Suprapubic skin (tissue), 4 donors: ENCODE data around the gene MSI1. TPM values are rescaled to one million over a fixed set of nuclear protein-coding genes. Genes with fewer than 3 reads are reported as not detected.
A peak's percentile ranks its signal among the peaks of the same experiment; 100 is the strongest.

ENCODE experiments used
- DNase-seq, 2 donors: peaks; one replicate each; pipeline ENCODE4 v3.0.0-alpha.2; 2019; ENCODE audit warnings: low spot score in 2 of 2
- H3K27ac ChIP-seq: fragments of 200-600 bp; sonication (generic); one replicate; pipeline ENCODE4 v1.5.1; 2019
- H3K27me3 ChIP-seq: fragments of 200-600 bp; sonication (generic); one replicate; pipeline ENCODE4 v1.5.1; 2019
- H3K36me3 ChIP-seq: fragments of 200-600 bp; sonication (generic); one replicate; pipeline ENCODE4 v1.5.1; 2019
- H3K4me1 ChIP-seq: fragments of 200-600 bp; sonication (generic); one replicate; pipeline ENCODE4 v1.5.1; 2019
- H3K4me3 ChIP-seq: fragments of 200-600 bp; sonication (generic); one replicate; pipeline ENCODE4 v1.5.1; 2019; ENCODE audit warnings: mild to moderate bottlenecking
- H3K9me3 ChIP-seq: fragments of 200-600 bp; sonication (generic); one replicate; pipeline ENCODE4 v1.5.1; 2019
- EP300 ChIP-seq: sonication (generic); formaldehyde crosslinking; IDR thresholded peaks from one replicate; pipeline ENCODE4 v1.6.1; 2017; ENCODE audit warnings: antibody characterized with exemption
- POLR2A ChIP-seq, 2 donors: fragments of 450-650 bp; IDR thresholded peaks; one replicate each; pipeline ENCODE4 v1.6.1; 2017; ENCODE audit warnings: antibody characterized with exemption in 2 of 2, mild to moderate bottlenecking in 2 of 2, moderate library complexity in 2 of 2
- POLR2AphosphoS5 ChIP-seq, 3 donors: sonication (generic); formaldehyde crosslinking; IDR thresholded peaks; one replicate each; pipeline ENCODE4 v1.6.1; 2017; ENCODE audit warnings: antibody characterized with exemption in 3 of 3
- WGBS: methylation state at CpG from one replicate; pipeline ENCODE4 v1.1.5; 2018; 5-methylcytosine and 5-hydroxymethylcytosine counted together
- total RNA-seq, 4 donors: library from RNA; depleted of rRNA; stranded (reverse); fragments of >200 nt; gene quantifications; one replicate each; pipeline ENCODE4 v1.1.0, GENCODE V29; 2016
- TF ChIP-seq, protein P1 (sequence below), 2 donors: fragments of 200-600 bp in 1 of 2; fragments of 450-650 bp in 1 of 2; sonication (generic) in 1 of 2; IDR thresholded peaks; one replicate each; pipeline ENCODE4 v1.5.1; 2016 to 2019; ENCODE audit warnings: antibody characterized with exemption in 2 of 2, mild to moderate bottlenecking in 1 of 2, moderate library complexity in 1 of 2

MSI1 gene
- total RNA-seq, 4 donors from 2014 or later: 0.40 to 0.86 (median 0.61) TPM

DNA sequence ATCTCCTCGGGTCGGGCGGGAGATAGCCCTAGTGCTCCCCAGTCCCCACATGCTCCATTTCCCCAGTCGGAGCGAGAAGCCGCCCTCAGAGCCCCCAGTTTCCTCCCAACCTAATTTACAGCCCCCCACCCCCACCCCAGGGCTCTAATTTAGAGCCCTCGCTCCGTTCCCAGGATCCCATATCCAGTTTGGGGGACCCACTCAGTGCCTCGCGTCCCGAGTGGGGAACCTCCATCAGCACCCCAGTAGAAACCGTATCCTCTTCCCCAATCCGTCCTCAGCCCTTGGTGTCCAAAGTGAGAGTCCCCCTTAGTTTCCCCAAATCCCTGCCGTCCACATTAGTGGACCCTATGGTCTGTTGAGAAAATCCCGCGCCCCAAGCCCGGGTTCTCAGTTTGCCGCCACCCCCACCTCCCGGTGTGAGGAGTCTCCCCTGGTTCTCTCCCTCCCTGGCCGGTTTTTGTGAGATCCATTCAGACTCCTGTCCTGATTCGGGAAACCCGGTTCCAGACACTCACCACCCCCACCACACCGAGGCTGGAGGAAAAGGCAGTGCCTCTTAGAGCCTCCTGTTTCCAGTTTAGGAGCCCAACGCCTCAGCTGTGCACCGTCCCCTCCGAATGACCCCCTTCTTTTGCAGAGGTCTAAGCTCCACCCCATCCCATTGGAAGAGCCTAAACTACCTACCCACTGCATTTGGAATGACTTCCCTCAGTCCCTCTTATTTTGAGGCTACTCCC lies 809 bp upstream of the MSI1 start:
- TF ChIP-seq, protein P1, sequence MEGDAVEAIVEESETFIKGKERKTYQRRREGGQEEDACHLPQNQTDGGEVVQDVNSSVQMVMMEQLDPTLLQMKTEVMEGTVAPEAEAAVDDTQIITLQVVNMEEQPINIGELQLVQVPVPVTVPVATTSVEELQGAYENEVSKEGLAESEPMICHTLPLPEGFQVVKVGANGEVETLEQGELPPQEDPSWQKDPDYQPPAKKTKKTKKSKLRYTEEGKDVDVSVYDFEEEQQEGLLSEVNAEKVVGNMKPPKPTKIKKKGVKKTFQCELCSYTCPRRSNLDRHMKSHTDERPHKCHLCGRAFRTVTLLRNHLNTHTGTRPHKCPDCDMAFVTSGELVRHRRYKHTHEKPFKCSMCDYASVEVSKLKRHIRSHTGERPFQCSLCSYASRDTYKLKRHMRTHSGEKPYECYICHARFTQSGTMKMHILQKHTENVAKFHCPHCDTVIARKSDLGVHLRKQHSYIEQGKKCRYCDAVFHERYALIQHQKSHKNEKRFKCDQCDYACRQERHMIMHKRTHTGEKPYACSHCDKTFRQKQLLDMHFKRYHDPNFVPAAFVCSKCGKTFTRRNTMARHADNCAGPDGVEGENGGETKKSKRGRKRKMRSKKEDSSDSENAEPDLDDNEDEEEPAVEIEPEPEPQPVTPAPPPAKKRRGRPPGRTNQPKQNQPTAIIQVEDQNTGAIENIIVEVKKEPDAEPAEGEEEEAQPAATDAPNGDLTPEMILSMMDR (IDR thresholded peaks at IDR 0.05): no peak
- TF ChIP-seq EP300: no peak
- TF ChIP-seq POLR2A (IDR thresholded peaks at IDR 0.05): no peak
- TF ChIP-seq POLR2AphosphoS5 (IDR thresholded peaks at IDR 0.05): no peak
- no peak for DNase-seq
- Histone ChIP-seq H3K27ac (no peak overlapping the region), H3K4me1 (peaks cover 19% of the 10 kb centered on the region), H3K4me3 (peak overlapping the region; percentile 60), H3K9me3 (no peaks in the 10 kb centered on the region), H3K27me3 (peaks cover 78% of the 10 kb centered on the region), H3K36me3 (no peaks in the 10 kb centered on the region)
- 7% methylated on average over 18 of the region's 26 CpGs for WGBS

DNA sequence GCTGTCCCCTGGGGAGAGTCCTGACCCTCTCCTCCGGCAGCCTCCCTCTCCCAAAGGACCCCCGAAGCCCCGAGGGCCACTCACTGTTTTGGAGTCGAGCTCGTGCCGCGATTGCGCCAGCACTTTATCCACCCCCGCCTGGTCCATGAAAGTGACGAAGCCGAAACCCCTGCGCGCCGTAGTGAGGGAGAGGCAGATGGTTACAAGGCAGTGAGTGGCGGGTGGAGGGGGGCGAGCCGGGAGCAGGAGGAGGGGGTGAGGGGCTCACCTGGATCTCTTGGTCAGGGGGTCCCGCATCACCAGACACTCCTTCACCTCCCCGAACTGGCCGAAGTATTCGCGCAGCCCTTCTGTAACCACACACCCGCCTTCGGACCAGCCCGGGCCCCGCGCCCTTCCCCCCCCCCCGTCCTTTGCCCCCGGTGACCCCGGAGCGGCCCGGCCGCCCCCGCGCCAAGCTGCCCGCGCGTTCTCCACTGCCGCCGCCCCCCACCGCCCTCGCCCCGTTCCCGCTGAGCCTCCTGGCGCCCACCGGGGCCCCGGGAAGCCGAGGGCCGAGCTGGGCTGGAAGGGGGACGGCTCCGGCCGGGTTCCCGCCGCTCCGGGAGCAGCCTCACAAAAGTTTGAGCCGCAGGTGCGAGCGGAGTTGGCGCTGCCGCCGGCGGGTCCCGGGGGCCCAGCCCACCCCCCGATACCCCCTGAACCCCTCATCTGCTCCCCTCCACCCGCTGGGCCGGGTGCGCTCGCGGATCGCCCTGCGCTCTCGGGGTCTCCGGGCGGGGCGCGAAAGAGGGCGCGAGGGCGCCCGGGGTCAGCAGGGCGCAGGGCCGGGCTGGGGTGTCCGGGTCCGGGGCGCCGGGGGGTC lies 808 bp downstream of the MSI1 start:
- TF ChIP-seq POLR2AphosphoS5 (IDR thresholded peaks at IDR 0.05) (no peak), EP300 (no peak), POLR2A (IDR thresholded peaks at IDR 0.05) (no peak)
- TF ChIP-seq, protein P1 (IDR thresholded peaks at IDR 0.05): no peak
- H3K27ac ChIP-seq: no peak overlapping the region
- no peak for DNase-seq
- 10% methylated on average over 8 of the region's 86 CpGs for WGBS
- H3K27me3 ChIP-seq: peaks cover 64% of the 10 kb centered on the region
- H3K4me3 ChIP-seq: peak overlapping the region; percentile 60
- H3K4me1 ChIP-seq: peaks cover 19% of the 10 kb centered on the region
- no peaks in the 10 kb centered on the region for H3K9me3 ChIP-seq
- H3K36me3 ChIP-seq: no peaks in the 10 kb centered on the region

- no peak for DNase-seq
- Histone ChIP-seq H3K4me1 (peaks cover 19% of the 10 kb centered on the region), H3K9me3 (no peaks in the 10 kb centered on the region), H3K36me3 (no peaks in the 10 kb centered on the region), H3K27ac (no peak overlapping the region), H3K27me3 (peaks cover 62% of the 10 kb centered on the region), H3K4me3 (peak overlapping the region; percentile 60)
- TF ChIP-seq, protein P1 (IDR thresholded peaks at IDR 0.05): no peak
- TF ChIP-seq POLR2AphosphoS5 (IDR thresholded peaks at IDR 0.05): no peak
- TF ChIP-seq POLR2A (IDR thresholded peaks at IDR 0.05): no peak
- TF ChIP-seq EP300: no peak
- 50% methylated on average over 9 of the region's 10 CpGs for WGBS
Measured at GRCh38 chr12:120367233-120367923, 1.6 kb downstream of the MSI1 start.

GRCh38 chr12:120366845-120367232 lies 2.1 kb downstream of the MSI1 start:
- Histone ChIP-seq H3K36me3 (no peaks in the 10 kb centered on the region), H3K9me3 (no peaks in the 10 kb centered on the region), H3K4me3 (no peak overlapping the region), H3K4me1 (peaks cover 20% of the 10 kb centered on the region), H3K27me3 (peaks cover 60% of the 10 kb centered on the region), H3K27ac (no peak overlapping the region)
- DNase-seq: no peak
- WGBS: 80% methylated on average over 7 of the region's 7 CpGs
- TF ChIP-seq POLR2A (IDR thresholded peaks at IDR 0.05) (no peak), EP300 (no peak), POLR2AphosphoS5 (IDR thresholded peaks at IDR 0.05) (no peak)
- TF ChIP-seq, protein P1 (IDR thresholded peaks at IDR 0.05): no peak

DNA sequence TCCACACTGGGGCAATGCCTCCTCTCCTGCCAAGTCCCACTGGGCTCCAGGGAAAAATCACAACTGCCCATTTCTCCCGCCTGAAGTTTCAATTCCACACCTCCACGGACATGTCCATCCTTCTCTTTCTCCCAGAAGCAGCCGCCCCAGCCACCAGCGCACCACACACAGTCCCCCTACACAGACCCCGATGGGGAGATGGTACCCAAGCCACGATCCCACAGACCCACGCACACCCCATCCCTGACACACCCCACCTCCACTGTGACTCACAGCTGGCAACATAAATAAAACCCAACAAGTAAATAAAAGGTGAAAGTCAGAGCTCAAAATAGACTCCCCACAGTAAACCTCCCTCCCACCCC lies 2.6 kb downstream of the MSI1 start:
- no peak overlapping the region for H3K4me3 ChIP-seq
- peaks cover 25% of the 10 kb centered on the region for H3K4me1 ChIP-seq
- no peak for DNase-seq
- peaks cover 62% of the 10 kb centered on the region for H3K27me3 ChIP-seq
- WGBS: 79% methylated on average over 7 of the region's 7 CpGs
- H3K36me3 ChIP-seq: no peaks in the 10 kb centered on the region
- H3K9me3 ChIP-seq: no peaks in the 10 kb centered on the region
- no peak overlapping the region for H3K27ac ChIP-seq
- TF ChIP-seq POLR2A (IDR thresholded peaks at IDR 0.05): no peak
- TF ChIP-seq EP300: no peak
- TF ChIP-seq, protein P1 (IDR thresholded peaks at IDR 0.05): no peak
- TF ChIP-seq POLR2AphosphoS5 (IDR thresholded peaks at IDR 0.05): no peak
